ENCODE results near the gene YWHAG. TPM values are rescaled to one million over a fixed set of nuclear protein-coding genes. Genes with fewer than 3 reads are reported as not detected.
"Not testable (repeated sequence)": the region's sequence is repeated elsewhere in the genome, so short reads cannot be mapped to it uniquely, and the experiment has no call there.

YWHAG gene
- total RNA-seq, 1 donor from 2014 or later, result 205 TPM

DNA sequence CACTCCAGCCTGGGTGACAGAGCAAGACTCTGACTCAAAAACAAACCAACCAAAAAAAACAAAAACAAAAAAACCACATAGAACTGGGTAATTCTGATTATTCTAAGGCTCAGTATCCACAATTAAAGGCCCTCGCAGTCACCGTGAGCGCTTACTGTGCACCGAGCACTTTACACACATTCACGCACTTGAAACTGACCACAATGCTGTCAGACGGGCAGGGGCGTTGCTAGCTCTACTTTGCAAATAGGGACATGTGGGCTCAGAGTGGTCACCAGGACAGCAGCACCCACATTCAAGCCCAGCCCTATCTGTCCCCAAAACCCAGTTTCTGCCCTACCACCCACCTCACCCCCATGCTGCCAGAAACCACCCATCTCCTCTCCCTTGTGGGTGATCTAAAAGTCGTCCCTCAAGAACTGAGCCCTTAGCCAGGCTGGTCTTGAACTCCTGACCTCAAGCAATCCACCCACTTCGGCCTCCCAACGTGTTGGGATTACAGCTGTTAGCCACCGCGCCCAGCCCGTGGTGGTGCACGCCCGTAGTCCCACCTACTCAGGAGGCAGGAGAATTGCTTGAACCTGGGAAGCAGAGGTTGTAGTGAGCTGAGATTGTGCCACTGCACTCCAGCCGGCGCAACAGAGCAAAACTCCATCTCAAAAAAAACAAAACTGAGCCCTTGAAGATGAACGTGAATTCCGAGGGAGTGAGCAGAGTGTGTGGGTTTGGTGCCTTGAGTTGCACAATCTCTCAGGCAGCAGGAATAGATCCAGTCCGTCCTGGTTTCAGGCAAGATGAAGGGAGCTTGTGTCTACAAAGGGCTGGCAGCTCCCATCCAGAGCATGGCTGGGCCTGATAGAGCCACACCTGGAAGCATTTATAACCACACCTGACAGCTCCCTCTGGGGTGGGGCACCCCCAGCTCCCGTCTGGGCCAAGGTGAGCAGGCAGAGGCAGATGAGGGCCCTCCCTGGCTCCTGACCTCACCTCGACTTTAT, 61.7 kb downstream of the YWHAG start:
- peak overlapping the region; percentile 94 for H3K27ac Mint-ChIP-seq (ENCODE audit: unreplicated experiment)

DNA sequence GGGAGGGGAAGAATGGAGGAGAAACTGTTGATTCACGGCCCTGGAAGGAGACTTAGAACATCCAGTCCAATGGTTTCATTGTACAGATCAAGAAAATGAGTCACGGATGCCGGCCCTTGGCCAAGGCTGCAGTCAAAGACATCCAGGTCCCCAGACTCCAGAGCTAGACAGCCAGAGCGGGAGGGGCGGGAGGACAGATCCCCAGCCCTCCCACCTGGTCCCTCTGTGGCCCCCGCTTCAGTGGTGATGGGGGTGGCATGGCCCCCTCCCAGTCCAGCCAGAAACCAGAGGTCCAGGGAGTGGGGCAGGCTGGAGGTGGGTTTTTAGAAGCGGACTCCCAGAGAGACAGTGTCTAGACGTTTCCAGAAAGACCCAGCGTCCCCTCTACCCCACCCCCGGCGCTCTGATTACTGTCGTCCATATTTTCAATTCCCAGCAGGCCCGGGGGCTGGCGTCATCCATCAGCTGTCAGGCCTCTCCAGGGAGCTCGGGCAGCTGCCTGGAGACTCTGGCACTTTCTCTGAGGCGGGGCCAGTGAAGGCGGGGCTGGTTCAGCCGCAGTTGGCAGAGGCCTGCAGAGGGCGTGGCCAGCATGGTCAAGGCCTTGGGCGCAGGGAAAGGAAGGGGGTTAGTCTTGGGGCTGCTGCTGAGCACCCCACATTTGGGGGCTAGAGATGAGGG, 64.3 kb downstream of the YWHAG start:
- Mint-ChIP-seq H3K9me3 (ENCODE audit: low read depth) (no peaks in the 10 kb centered on the region), H3K4me3 (ENCODE audit: unreplicated experiment) (peak overlapping the region; percentile 68), H3K36me3 (ENCODE audit: low read depth) (no peaks in the 10 kb centered on the region), H3K4me1 (ENCODE audit: low read depth) (peaks cover 65% of the 10 kb centered on the region), H3K27ac (ENCODE audit: unreplicated experiment) (peak overlapping the region; percentile 100), H3K27me3 (ENCODE audit: low read depth) (no peaks in the 10 kb centered on the region)
- TF ChIP-seq, protein P1, sequence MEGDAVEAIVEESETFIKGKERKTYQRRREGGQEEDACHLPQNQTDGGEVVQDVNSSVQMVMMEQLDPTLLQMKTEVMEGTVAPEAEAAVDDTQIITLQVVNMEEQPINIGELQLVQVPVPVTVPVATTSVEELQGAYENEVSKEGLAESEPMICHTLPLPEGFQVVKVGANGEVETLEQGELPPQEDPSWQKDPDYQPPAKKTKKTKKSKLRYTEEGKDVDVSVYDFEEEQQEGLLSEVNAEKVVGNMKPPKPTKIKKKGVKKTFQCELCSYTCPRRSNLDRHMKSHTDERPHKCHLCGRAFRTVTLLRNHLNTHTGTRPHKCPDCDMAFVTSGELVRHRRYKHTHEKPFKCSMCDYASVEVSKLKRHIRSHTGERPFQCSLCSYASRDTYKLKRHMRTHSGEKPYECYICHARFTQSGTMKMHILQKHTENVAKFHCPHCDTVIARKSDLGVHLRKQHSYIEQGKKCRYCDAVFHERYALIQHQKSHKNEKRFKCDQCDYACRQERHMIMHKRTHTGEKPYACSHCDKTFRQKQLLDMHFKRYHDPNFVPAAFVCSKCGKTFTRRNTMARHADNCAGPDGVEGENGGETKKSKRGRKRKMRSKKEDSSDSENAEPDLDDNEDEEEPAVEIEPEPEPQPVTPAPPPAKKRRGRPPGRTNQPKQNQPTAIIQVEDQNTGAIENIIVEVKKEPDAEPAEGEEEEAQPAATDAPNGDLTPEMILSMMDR (IDR thresholded peaks at IDR 0.05), result no peak
- DNase-seq (ENCODE audit: low spot score), result peak; percentile 96

More for the DNA sequence above, 61.7 kb downstream of the YWHAG start:
- Mint-ChIP-seq H3K36me3 (ENCODE audit: low read depth) (no peaks in the 10 kb centered on the region), H3K4me1 (ENCODE audit: low read depth) (peaks cover 49% of the 10 kb centered on the region), H3K9me3 (ENCODE audit: low read depth) (no peaks in the 10 kb centered on the region), H3K4me3 (ENCODE audit: unreplicated experiment) (peak overlapping the region; percentile 7), H3K27me3 (ENCODE audit: low read depth) (no peaks in the 10 kb centered on the region)
- TF ChIP-seq, protein P1 (IDR thresholded peaks at IDR 0.05), result peak; percentile 7
- no peak for DNase-seq (ENCODE audit: low spot score)

DNA sequence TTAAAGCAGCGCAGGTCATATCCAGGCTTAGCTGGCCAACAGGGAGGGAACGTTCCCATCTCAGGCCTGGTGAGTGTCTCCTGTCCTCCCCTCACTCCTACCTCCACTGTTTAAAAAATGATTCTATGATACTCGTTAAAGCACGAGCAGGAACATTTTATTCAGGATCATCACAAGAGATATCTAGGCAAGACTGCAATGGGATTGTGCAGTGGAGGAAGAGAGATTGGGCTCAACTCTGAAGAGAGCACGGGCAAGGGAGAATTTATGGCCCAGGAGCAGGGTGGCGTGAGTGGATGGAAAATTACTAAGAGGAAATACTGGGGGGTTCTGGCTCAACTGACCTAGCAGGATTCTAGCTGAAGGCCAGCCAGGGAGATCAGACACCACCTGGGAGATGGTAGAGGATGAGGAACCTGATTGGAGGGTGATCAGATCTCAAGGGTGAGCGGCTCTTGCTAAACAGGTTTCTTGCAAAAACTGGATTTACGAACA, 65.3 kb downstream of the YWHAG start:
- H3K9me3 Mint-ChIP-seq (ENCODE audit: low read depth), result no peaks in the 10 kb centered on the region
- peaks cover 65% of the 10 kb centered on the region for H3K4me1 Mint-ChIP-seq (ENCODE audit: low read depth)
- H3K27me3 Mint-ChIP-seq (ENCODE audit: low read depth), result no peaks in the 10 kb centered on the region
- DNase-seq (ENCODE audit: low spot score), result no peak
- peak overlapping the region; percentile 100 for H3K27ac Mint-ChIP-seq (ENCODE audit: unreplicated experiment)
- no peaks in the 10 kb centered on the region for H3K36me3 Mint-ChIP-seq (ENCODE audit: low read depth)
- peak overlapping the region; percentile 13 for H3K4me3 Mint-ChIP-seq (ENCODE audit: unreplicated experiment)
- TF ChIP-seq, protein P1 (IDR thresholded peaks at IDR 0.05), result no peak

DNA sequence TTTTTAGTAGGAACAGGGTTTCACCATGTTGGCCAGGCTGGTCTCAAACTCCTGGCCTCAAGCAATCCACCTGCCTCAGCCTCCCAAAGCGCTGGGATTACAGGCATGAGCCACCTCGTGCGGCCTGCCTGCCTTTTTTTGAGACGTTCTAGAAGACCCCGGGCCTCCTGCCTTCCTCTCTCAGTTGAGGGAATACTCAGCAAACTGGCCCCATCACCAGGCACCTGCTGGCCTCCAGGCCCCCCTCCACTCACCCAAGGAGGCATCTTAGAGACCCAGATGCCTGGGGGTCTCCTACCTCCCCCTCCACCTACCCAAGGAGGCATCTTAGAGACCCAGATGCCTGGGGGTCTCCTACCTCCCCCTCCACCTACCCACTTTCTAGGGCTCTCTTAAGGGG, 65.9 kb downstream of the YWHAG start:
- Mint-ChIP-seq H3K4me1 (ENCODE audit: low read depth) (peaks cover 65% of the 10 kb centered on the region), H3K27ac (ENCODE audit: unreplicated experiment) (peak overlapping the region; percentile 100)
- not testable (repeated sequence) for H3K4me3 Mint-ChIP-seq (ENCODE audit: unreplicated experiment); H3K36me3 Mint-ChIP-seq (ENCODE audit: low read depth); H3K27me3 Mint-ChIP-seq (ENCODE audit: low read depth); H3K9me3 Mint-ChIP-seq (ENCODE audit: low read depth); DNase-seq (ENCODE audit: low spot score)

DNA sequence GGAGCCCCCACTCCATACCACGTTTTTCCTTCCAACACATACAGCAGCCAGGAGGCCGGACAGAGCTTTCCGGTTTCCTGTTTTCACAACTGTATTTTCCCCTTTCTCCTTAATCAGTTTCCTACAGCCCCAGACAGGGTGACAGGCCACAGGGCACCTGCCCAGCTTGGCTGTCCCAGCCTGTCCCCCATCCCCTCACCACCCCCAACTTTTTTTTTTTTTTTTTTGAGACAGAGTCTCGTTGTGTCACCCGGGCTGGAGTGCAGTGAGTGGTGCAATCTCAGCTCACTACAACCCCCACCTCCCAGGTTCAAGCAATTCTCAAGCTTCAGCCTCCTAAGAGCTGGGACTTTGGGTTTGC, 66.6 kb downstream of the YWHAG start:
- peak overlapping the region; percentile 68 for H3K4me3 Mint-ChIP-seq (ENCODE audit: unreplicated experiment)
- H3K36me3 Mint-ChIP-seq (ENCODE audit: low read depth), result no peaks in the 10 kb centered on the region
- no peak for DNase-seq (ENCODE audit: low spot score)
- TF ChIP-seq, protein P1 (IDR thresholded peaks at IDR 0.05), result no peak
- H3K27ac Mint-ChIP-seq (ENCODE audit: unreplicated experiment), result peak overlapping the region; percentile 95
- no peaks in the 10 kb centered on the region for H3K27me3 Mint-ChIP-seq (ENCODE audit: low read depth)
- H3K4me1 Mint-ChIP-seq (ENCODE audit: low read depth), result peaks cover 60% of the 10 kb centered on the region
- no peaks in the 10 kb centered on the region for H3K9me3 Mint-ChIP-seq (ENCODE audit: low read depth)
